Gastrocnemius medialis (tissue), 4 donors: ENCODE measurements around the gene ERRFI1.

ENCODE experiments used
- CTCF ChIP-seq, 5 experiments: fragments of 450-650 bp in 3 of 5; fragments of 200-600 bp in 2 of 5; sonication (generic) in 2 of 5; IDR thresholded peaks in 4 of 5; conservative IDR thresholded peaks in 1 of 5; 1 replicate in 4 of 5; 2 replicates in 1 of 5; pipeline ENCODE4 v1.5.1; 2016 to 2019; ENCODE audit warnings: antibody characterized with exemption in 5 of 5, mild to moderate bottlenecking in 3 of 5, moderate library complexity in 3 of 5
- POLR2A ChIP-seq, 2 donors: fragments of 450-650 bp; IDR thresholded peaks; one replicate each; pipeline ENCODE4 v1.6.1; 2017; ENCODE audit warnings: antibody characterized with exemption in 2 of 2, mild to moderate bottlenecking in 2 of 2, moderate library complexity in 2 of 2

- TF ChIP-seq CTCF (IDR thresholded peaks at IDR 0.05 in 4 of 5, conservative IDR thresholded peaks at IDR 0.05 in 1 of 5): no peak
- no peak for TF ChIP-seq POLR2A (IDR thresholded peaks at IDR 0.05)
Measured at GRCh38 chr1:8070381-8070811, 44.3 kb upstream of the ERRFI1 start.
